HepG2 (cell line): Measurements from ENCODE around the gene ZC2HC1B. TPM values are rescaled to one million over a fixed set of nuclear protein-coding genes. Genes with fewer than 3 reads are reported as not detected.

ENCODE experiments used
- ATAC-seq: fragments of 200-7000 bp; cut with Tn5 transposase; 3 replicates; pipeline ENCODE4 v1.9.1; 2020; ENCODE audit warnings: mild to moderate bottlenecking, moderate library complexity
- BruUV-seq: library from RNA; stranded (reverse); fragments of 400-500 nt; replicated peaks from 2 replicates; lab custom pipeline; 2021; lab: Mats Ljungman, UMichigan
- CTCF ChIA-PET: fragments of 300-600 bp; formaldehyde crosslinking; extraction: SDS; loops from one replicate; lab custom pipeline; 2021; ENCODE audit warnings: low total read pairs, inconsistent platforms, low intra/inter-chr PET ratio; lab: Yijun Ruan, JAX
- POLR2A ChIA-PET: fragments of 350-600 bp; sonication (Branson Sonifier 250); formaldehyde crosslinking; loops from one replicate; lab custom pipeline; 2020; ENCODE audit warnings: antibody characterized with exemption, inconsistent platforms; lab: Yijun Ruan, JAX
- DNase-seq: peaks from one replicate; pipeline ENCODE4 v3.0.0-alpha.2; 2015; ENCODE audit warnings: low spot score
- FAIRE-seq: peaks from 3 replicates; lab custom pipeline; 2011; peaks lifted over from hg19 to GRCh38; lab: Jason Lieb, UNC
- H2AFZ ChIP-seq: one replicate; pipeline ENCODE4 v1.6.1; 2011; ENCODE audit warnings: low read length, inconsistent platforms
- H3K27ac ChIP-seq: fragments of 300-600 bp; 3 replicates; pipeline ENCODE4 v1.8.0; 2011; ENCODE audit warnings: mixed run types, mild to moderate bottlenecking, mixed read lengths, low read length, inconsistent platforms; ENCODE audit not compliant: insufficient read depth; ENCODE audit errors: extremely low read length
- H3K27me3 ChIP-seq, 2 experiments: fragments of 200-600 bp in 1 of 2; 2 replicates in 1 of 2; 3 replicates in 1 of 2; pipeline versions ENCODE4 v1.6.0 to v1.8.0; 2011; ENCODE audit warnings: low read length in 2 of 2, mild to moderate bottlenecking in 2 of 2, moderate library complexity in 2 of 2, inconsistent platforms in 1 of 2; ENCODE audit not compliant: insufficient read depth in 2 of 2, control insufficient read depth in 1 of 2
- H3K36me3 ChIP-seq, 2 experiments: fragments of 200-600 bp in 1 of 2; replicated peaks in 1 of 2; 2 replicates in 1 of 2; 3 replicates in 1 of 2; pipeline versions ENCODE4 v1.5.1 to v1.8.0; 2011; ENCODE audit warnings: low read length in 2 of 2, inconsistent platforms in 1 of 2; ENCODE audit not compliant: insufficient read depth in 2 of 2, control insufficient read depth in 1 of 2
- H3K4me1 ChIP-seq: 2 replicates; pipeline ENCODE4 v1.5.1; 2012; ENCODE audit warnings: low read length, inconsistent platforms; ENCODE audit not compliant: insufficient read depth
- H3K4me2 ChIP-seq: 2 replicates; pipeline ENCODE4 v1.6.0; 2011; ENCODE audit warnings: low read depth, low read length, inconsistent platforms
- H3K4me3 ChIP-seq, 3 experiments: fragments of 200-600 bp in 1 of 3; sonication (generic), shearing (Covaris generic) in 1 of 3; replicated peaks in 1 of 3; 2 replicates each; pipeline ENCODE4 v1.5.1; 2011 to 2016; ENCODE audit warnings: low read length in 3 of 3, inconsistent platforms in 2 of 3, low read depth in 2 of 3, mild to moderate bottlenecking in 2 of 3, control low read depth in 1 of 3, mixed read lengths in 1 of 3; ENCODE audit not compliant: insufficient read depth in 1 of 3
- H3K79me2 ChIP-seq: one replicate; pipeline ENCODE4 v1.6.1; 2011; ENCODE audit warnings: low read length, inconsistent platforms; ENCODE audit not compliant: insufficient read depth
- H3K9ac ChIP-seq: 2 replicates; pipeline ENCODE4 v1.6.0; 2011; ENCODE audit warnings: mild to moderate bottlenecking, low read depth, low read length, inconsistent platforms; ENCODE audit not compliant: insufficient read depth
- H3K9me3 ChIP-seq: 2 replicates; pipeline ENCODE4 v1.5.1; 2012; ENCODE audit warnings: mild to moderate bottlenecking, low read length
- H4K20me1 ChIP-seq: 2 replicates; pipeline ENCODE4 v1.6.0; 2011; ENCODE audit warnings: inconsistent platforms, mild to moderate bottlenecking, low read length, moderate library complexity; ENCODE audit not compliant: insufficient read depth
- HOXA5 ChIP-seq: sonication (generic); formaldehyde crosslinking; IDR thresholded peaks from 2 replicates; pipeline ENCODE4 v1.4.0; 2020; ENCODE audit warnings: missing genetic modification reagents
- MAFF ChIP-seq: IDR thresholded peaks from 2 replicates; pipeline ENCODE4 v1.6.1; 2011; ENCODE audit warnings: low read depth, low read length, improper control_type of control experiment
- MEIS2 ChIP-seq: sonication (generic); formaldehyde crosslinking; IDR thresholded peaks from 2 replicates; pipeline ENCODE4 v1.9.0; 2021; ENCODE audit warnings: mild to moderate bottlenecking, missing genetic modification reagents
- PLSCR1 ChIP-seq: sonication (generic); formaldehyde crosslinking; IDR thresholded peaks from 2 replicates; pipeline ENCODE4 v1.5.0; 2020; ENCODE audit warnings: missing genetic modification reagents, mild to moderate bottlenecking, borderline replicate concordance
- PTBP1 ChIP-seq: fragments of 200-400 bp; formaldehyde crosslinking; IDR thresholded peaks from 2 replicates; pipeline ENCODE4 v1.6.1; 2018; ENCODE audit warnings: low read length, low read depth; ENCODE audit not compliant: poor library complexity, severe bottlenecking
- SP4 ChIP-seq: sonication (generic); formaldehyde crosslinking; IDR thresholded peaks from 2 replicates; pipeline ENCODE4 v1.8.1; 2023; ENCODE audit warnings: mild to moderate bottlenecking, missing genetic modification reagents
- U2AF2 ChIP-seq: fragments of 200-400 bp; formaldehyde crosslinking; IDR thresholded peaks from 2 replicates; pipeline ENCODE4 v1.6.1; 2017; ENCODE audit warnings: low read depth, mild to moderate bottlenecking, low read length
- ZNF12 ChIP-seq: sonication (generic); formaldehyde crosslinking; IDR thresholded peaks from 2 replicates; pipeline ENCODE4 v1.5.0; 2020; ENCODE audit warnings: missing genetic modification reagents
- ZNF230 ChIP-seq: sonication (generic); formaldehyde crosslinking; IDR thresholded peaks from 2 replicates; pipeline ENCODE4 v1.4.0; 2020; ENCODE audit warnings: mild to moderate bottlenecking, missing genetic modification reagents
- ZNF343 ChIP-seq: sonication (generic); formaldehyde crosslinking; IDR thresholded peaks from 2 replicates; pipeline ENCODE4 v1.4.0; 2020; ENCODE audit warnings: mild to moderate bottlenecking, missing genetic modification reagents
- ZNF773 ChIP-seq: sonication (generic); formaldehyde crosslinking; IDR thresholded peaks from 2 replicates; pipeline ENCODE4 v1.4.0; 2020; ENCODE audit warnings: missing genetic modification reagents, borderline replicate concordance
- ZNF839 ChIP-seq: sonication (generic); formaldehyde crosslinking; IDR thresholded peaks from 2 replicates; pipeline ENCODE4 v1.4.0; 2020; ENCODE audit warnings: missing genetic modification reagents, mild to moderate bottlenecking, borderline replicate concordance
- ZSCAN20 ChIP-seq: sonication (generic); formaldehyde crosslinking; IDR thresholded peaks from 2 replicates; pipeline ENCODE4 v1.4.0; 2020; ENCODE audit warnings: missing genetic modification reagents, mild to moderate bottlenecking, borderline replicate concordance
- WGBS: methylation state at CpG from one replicate; pipeline ENCODE4 v1.1.6; 2017; ENCODE audit warnings: low lambda C conversion rate; 5-methylcytosine and 5-hydroxymethylcytosine counted together
- in situ Hi-C: cut with HindIII; loops from 2 replicates; pipeline ENCODE4 v1.10.0; 2017; ENCODE audit warnings: low pct_unique_long_range_greater_than_20kb; ENCODE audit not compliant: extremely low pct_ligation_motif_present
- intact Hi-C: fragments of 100-400 bp; cut with micrococcal nuclease; formaldehyde crosslinking; loops from one replicate; pipeline ENCODE4 v1.10.0; 2022; ENCODE audit not compliant: unreplicated experiment
- polyA plus RNA-seq, 8 experiments: library from polyadenylated mRNA; depleted of rRNA in 3 of 8; stranded (reverse) in 7 of 8; unstranded in 1 of 8; fragments of >200 nt; fragmentation: Illumina TruSeq in 4 of 8; extraction: Trizol in 4 of 8; gene quantifications; 2 replicates each; pipeline versions ENCODE4 v1.2.1 to v1.2.3, GENCODE V29; 2011 to 2016; ENCODE audit warnings: low read depth in 4 of 8, missing spikeins in 1 of 8, mixed read lengths in 1 of 8; ENCODE audit not compliant: insufficient read depth in 1 of 8
- total RNA-seq, 5 experiments: library from RNA; depleted of rRNA; stranded (reverse); fragments of >200 nt; fragmentation: Illumina TruSeq; extraction: Trizol; gene quantifications; 2 replicates each; pipeline ENCODE4 v1.2.3, GENCODE V29; 2016; ENCODE audit warnings: low read depth in 1 of 5

The ZC2HC1B gene
- total and polyA plus RNA-seq, 2 of the 13 experiments (the other 11 are each of a cell fraction or from before 2014, with no cell fraction given), result not detected

- Histone ChIP-seq H3K27ac (no peak overlapping the region), H3K9me3 (no peaks in the 10 kb centered on the region), H3K27me3 (no peaks in the 10 kb centered on the region; a peak in 1 of 5 replicates), H4K20me1 (no peaks in the 10 kb centered on the region), H3K4me3 (no peak overlapping the region), H3K4me1 (no peaks in the 10 kb centered on the region), H3K9ac (no peak overlapping the region), H3K4me2 (no peak overlapping the region), H2AFZ (no peak overlapping the region), H3K36me3 (peaks cover 0 to 4% of the 10 kb centered on the region in 2 experiments; a peak in 1 of 5 replicates), H3K79me2 (no peaks in the 10 kb centered on the region)
- BruUV-seq, result no TSS peak
- in situ Hi-C loops (no loop called here), intact Hi-C loops (no loop called here)
- ATAC-seq (no peak), FAIRE-seq (no peak), DNase-seq (no peak)
- TF ChIP-seq ZNF12, result no peak
- TF ChIP-seq ZNF773, result no peak
- TF ChIP-seq PTBP1, result no peak
- no peak for TF ChIP-seq HOXA5 (CRISPR knock-in tag)
- TF ChIP-seq MEIS2 (CRISPR knock-in tag), result no peak
- TF ChIP-seq ZNF343, result no peak
- no peak for TF ChIP-seq SP4
- no peak for TF ChIP-seq MAFF
- no peak for TF ChIP-seq U2AF2
- TF ChIP-seq ZSCAN20 (CRISPR knock-in tag), result no peak
- no peak for TF ChIP-seq ZNF839 (CRISPR knock-in tag)
- CTCF ChIA-PET, result no interaction called here
- POLR2A ChIA-PET, result no interaction called here
Observed at GRCh38 chr6:143817621-143818020, 46.7 kb upstream of the ZC2HC1B start.

GRCh38 chr6:143821359-143821758 lies 42.9 kb upstream of the ZC2HC1B start:
- Histone ChIP-seq H3K4me3 (no peak overlapping the region), H3K4me1 (no peaks in the 10 kb centered on the region), H2AFZ (no peak overlapping the region), H3K36me3 (peaks cover 11 to 13% of the 10 kb centered on the region in 2 experiments; a peak in 4 of 5 replicates), H3K27ac (no peak overlapping the region), H4K20me1 (no peaks in the 10 kb centered on the region), H3K9ac (no peak overlapping the region), H3K4me2 (no peak overlapping the region), H3K9me3 (no peaks in the 10 kb centered on the region)
- FAIRE-seq (no peak), ATAC-seq (no peak)
- intact Hi-C loops, result no loop called here
- POLR2A ChIA-PET, result no interaction called here
- no peak for TF ChIP-seq ZNF230 (CRISPR knock-in tag)
- TF ChIP-seq PLSCR1 (CRISPR knock-in tag), result no peak
- TF ChIP-seq, all 625 proteins: peak for 0
- Histone ChIP-seq H3K27me3 (no peaks in the 10 kb centered on the region; a peak in 1 of 5 replicates), H3K79me2 (no peaks in the 10 kb centered on the region)
- DNase-seq, result no peak
- in situ Hi-C loops, result no loop called here
- CTCF ChIA-PET, result no interaction called here
- 86% methylated on average over 6 of the region's 6 CpGs for whole genome bisulfite sequencing
- no TSS peak for BruUV-seq
